C4-2B (cell line): ENCODE results near the gene MRPL41.

ENCODE experiments used
- H3K27ac ChIP-seq: fragments of 450-650 bp; 2 replicates; pipeline ENCODE4 v1.5.1; 2017
- CTCF ChIP-seq: fragments of 450-650 bp; conservative IDR thresholded peaks from 2 replicates; pipeline ENCODE4 v1.5.1; 2017; ENCODE audit warnings: mild to moderate bottlenecking
- ZFX ChIP-seq: fragments of 450-650 bp; IDR thresholded peaks from 2 replicates; pipeline ENCODE4 v1.6.1; 2017

Gene MRPL41

GRCh38 chr9:137598943-137599342 lies 47.3 kb downstream of the MRPL41 start:
- TF ChIP-seq ZFX (no peak), CTCF (no peak)
- H3K27ac ChIP-seq: no peak overlapping the region
